NCI-H2227 (cell line): ENCODE data around the gene EYS.
"Not testable (repeated sequence)": the region's sequence is repeated elsewhere in the genome, so short reads cannot be mapped to it uniquely, and the experiment has no call there.

Experiments used
- DNase-seq: peaks from one replicate; lab custom pipeline; 2025; ENCODE audit not compliant: unreplicated experiment; lab: John Stamatoyannopoulos, UW

Gene EYS

DNA sequence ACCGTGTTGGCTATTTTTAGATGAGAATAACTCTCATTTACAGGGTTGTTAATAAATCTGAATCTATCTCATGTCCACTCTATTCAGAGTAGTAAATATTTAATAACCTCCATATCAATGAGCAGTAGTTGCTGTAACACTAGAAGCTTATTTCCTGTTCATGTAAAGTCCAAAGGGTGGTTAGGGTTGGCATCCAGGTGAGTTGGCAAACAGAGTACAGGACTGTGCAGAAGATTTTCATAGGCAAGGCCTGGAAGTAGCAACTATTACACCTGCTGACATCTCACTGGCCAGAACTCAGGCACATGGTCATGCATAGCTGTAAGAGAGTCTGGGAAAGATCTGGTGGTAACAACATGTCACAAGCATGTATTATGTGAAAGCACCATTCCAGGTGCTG is 1923.9 kb downstream of the EYS start:
- no peak for DNase-seq

GRCh38 chr6:63774961-63775360 is 1932.1 kb downstream of the EYS start:
- no peak for DNase-seq

DNA sequence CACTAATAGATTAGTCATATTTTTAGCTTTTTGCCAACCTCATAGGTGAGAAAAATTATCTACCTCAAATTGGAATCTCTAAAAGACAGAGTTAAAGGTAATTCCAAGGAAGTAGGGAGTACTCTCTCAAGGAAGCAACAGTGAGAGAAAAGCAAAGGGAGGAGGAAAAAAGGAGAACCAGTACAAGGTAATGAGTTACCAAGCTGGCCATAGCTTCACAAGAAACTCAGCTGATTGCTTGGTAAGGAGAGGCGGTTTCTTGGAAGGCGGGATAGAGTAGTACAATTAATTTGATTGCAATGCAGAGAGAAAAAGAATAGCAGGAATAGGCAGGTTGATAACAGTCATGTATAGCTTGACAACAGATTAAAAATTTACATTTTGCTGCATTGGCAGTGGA is 1933.8 kb downstream of the EYS start:
- no peak for DNase-seq

DNA sequence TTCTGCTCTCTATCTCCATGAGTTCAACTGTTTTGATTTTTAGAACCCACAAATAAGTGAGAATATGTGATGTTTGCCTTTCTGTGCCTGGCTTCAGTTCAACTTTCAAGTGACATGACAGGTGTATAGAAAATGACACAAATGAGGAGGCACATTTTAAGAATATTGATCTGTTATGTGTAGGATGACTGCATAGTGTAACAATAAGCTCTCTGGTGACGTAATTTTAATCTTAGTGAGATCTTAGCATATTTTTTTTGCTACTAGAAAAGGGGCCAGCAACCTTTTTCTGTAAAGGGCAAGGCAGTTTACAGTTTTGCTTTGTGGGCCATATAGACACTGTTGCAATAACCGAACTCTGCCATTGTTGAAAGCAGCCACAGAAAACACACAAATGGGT is 1941.2 kb downstream of the EYS start:
- no peak for DNase-seq

- DNase-seq, result peak; percentile 51
These were observed 1942.6 kb downstream of the EYS start for GRCh38 chr6:63764318-63764916.

DNA sequence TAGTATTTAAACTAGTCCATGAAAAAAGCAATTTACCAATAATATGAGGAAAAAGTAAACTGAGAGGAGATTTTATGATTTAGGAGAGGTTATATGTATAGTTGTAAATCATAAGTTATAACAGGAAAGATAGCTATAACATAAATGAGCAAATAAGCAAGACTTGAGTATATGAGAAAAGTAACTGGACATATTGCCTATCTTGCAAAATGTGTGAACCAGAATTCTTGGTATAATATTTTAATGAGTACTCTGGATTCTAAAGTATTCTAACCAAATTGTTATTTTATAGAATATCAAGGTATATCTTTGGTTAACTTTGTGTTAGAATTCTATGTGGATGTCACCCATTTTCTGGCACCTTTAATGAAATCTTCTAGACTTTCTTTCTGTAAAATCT is 1946.8 kb downstream of the EYS start:
- no peak for DNase-seq

GRCh38 chr6:63759605-63760105 is 1947.4 kb downstream of the EYS start:
- DNase-seq, result no peak

- DNase-seq, result no peak
These were observed 1949.2 kb downstream of the EYS start for GRCh38 chr6:63757826-63758225.

DNA sequence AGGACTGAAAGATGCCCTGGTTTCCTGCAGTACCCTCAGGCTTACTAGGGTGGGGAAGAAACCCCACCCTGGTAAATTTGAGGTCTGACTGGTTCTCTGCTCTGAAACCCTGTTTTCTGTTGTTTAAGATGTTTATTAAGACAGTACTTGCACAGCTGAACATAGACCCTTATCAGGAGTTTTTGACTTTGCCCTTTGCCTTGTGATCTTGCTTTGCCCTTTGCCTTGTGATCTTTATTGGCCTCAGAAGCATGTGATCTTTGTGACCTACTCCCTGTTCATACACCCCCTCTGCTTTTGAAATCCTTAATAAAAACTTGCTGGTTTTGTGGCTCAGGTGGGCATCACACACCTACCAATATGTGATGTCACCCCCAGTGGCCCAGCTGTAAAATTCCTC is 1949.8 kb downstream of the EYS start:
- DNase-seq, result not testable (repeated sequence)

DNA sequence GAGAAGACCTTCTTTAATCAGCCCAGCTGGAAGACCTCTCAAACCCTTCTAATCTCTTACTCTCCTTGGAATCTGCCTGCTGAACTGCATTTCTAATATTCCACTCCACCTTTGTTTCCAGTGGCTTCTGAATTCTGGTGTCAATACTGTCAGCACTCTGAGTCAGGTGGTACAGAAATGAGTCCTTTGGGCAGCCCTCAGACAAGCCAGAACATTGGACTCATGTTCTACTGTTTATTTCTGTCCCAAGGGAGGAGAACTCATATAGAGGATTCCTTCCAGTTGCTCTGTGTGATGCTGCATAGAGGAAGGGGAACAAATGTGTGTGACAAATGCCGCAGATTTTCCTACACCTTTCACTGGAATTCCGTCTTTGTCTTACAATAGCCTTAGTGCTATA is 1956.6 kb downstream of the EYS start:
- no peak for DNase-seq

DNA sequence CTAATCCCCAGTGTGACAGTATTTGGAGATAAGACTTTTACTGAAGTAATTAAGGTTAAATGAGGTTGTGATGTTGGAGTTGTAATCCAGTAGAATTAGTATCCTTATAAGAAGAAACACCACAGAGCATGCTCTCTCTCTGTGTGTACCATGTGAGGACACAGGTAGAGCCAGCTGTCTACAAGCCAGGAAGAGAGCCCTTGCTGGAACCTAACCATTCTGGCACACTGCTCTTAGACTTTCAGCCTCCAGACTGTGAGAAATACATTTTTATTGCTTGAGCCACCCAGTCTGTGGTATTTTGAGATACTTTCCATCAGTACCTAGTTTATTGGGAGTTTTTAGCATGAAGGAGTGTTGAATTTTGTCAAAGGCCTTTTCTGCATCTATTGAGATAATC is 1961.2 kb downstream of the EYS start:
- DNase-seq, result no peak

GRCh38 chr6:63744810-63745209 is 1962.2 kb downstream of the EYS start:
- no peak for DNase-seq

DNA sequence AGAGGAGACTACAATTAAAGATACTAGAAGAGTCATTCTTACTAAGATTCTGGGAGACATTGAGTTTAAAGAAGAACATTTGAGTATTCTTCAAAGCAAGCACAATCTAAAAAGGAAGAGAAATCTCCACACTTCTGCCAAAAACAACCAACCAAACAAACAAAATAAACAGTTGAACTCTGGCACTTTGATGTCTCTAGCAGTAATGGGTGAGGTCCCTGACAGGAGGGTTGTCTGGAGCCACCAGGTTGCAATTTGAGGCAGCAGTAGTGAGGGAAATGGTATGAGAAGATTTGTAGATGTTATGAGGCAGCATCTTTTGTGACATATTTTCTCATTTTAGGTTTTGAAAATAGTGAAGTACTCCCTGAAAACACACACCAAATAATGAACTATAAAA is 1963.3 kb downstream of the EYS start:
- DNase-seq, result no peak

GRCh38 chr6:63742060-63742459 is 1965.0 kb downstream of the EYS start:
- no peak for DNase-seq

DNA sequence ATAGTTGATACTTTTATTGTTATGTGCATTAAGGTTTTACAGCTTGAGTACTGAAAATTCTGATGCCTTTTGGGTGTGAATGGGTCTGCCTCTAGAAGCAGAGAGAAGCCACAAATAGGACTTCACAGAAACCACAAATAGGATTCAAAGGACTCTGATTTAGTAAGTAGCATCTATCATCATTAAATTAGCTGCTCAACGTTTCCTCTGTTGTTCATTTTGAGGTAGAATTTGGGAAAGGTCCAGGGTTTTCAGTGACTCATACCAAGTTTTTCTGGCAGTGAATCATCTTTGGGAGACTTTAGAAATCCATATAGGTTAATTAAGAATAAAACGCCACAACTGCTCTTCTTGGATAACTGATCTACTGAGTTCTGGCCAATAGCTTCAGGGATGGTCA is 1966.3 kb downstream of the EYS start:
- no peak for DNase-seq

DNA sequence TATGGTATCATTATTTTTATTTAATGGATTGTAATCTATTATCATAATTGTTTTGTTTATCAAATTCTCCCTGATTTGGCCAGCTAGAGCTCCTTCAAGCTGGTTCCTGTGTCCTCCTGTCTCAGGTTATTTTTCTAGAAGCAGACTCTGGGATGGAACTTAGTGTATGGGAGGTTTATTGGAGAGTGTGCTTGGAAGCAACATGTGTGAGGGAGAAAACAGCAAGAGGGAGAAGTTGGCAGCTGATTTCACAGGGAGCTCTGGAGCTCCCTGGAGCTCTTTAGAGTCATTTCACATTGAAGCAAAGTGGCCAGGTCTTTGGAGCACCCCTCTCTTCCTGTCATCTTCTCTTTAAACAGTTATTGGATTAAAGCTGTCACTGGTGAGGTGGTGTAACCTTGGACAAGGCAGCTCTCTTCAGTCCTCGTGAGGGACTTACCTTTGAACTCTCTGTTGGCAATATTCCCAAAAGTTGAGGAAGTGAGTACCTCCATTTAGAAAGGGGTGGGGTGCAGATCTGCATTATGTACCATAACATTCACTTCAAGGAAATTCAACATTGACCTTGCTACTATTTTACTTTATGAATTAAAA is 1967.8 kb downstream of the EYS start:
- DNase-seq, result no peak

DNA sequence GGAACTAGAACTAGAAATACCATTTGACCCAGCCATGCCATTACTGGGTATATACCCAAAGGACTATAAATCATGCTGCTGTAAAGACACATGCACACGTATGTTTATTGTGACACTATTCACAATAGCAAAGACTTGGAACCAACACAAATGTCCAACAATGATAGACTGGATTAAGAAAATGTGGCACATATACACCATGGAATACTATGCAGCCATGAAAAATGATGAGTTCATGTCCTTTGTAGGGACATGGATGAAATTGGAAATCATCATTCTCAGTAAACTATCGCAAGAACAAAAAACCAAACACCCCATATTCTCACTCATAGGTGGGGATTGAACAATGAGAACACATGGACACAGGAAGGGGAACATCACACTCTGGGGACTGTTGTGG is 1968.8 kb downstream of the EYS start:
- not testable (repeated sequence) for DNase-seq

- no peak for DNase-seq
These were observed 1972.1 kb downstream of the EYS start for GRCh38 chr6:63734923-63735322.

- DNase-seq, result no peak
These were observed 1974.7 kb downstream of the EYS start for GRCh38 chr6:63732336-63732735.

- no peak for DNase-seq
These were observed 1975.1 kb downstream of the EYS start for GRCh38 chr6:63731930-63732329.

DNA sequence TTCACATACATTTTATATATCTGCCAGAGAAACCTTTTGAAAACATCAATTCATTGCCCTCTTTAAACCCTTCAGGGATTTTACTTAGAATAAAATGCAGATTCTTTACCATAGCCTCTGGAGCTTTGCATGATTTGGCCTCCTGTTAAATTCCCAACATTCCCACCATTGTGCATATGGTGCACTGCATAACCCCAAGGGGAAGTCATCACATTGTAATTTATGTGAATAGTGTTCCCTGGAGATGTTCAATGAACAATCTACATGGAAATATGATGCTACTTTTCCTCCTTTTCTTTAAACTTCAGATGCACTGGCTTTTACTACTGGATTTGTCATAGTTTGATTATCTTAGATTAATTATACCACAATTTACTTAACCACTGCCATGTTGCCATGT is 1976.7 kb downstream of the EYS start:
- DNase-seq, result no peak

- no peak for DNase-seq
These were observed 1982.3 kb downstream of the EYS start for GRCh38 chr6:63724721-63725120.

GRCh38 chr6:63721181-63721580 is 1985.8 kb downstream of the EYS start:
- DNase-seq, result no peak
